WTC11 (cell line): ENCODE results near the gene DENND4A. TPM values are rescaled to one million over a fixed set of nuclear protein-coding genes. Genes with fewer than 3 reads are reported as not detected.

ENCODE experiments used
- ATAC-seq: fragments of 200-7000 bp; cut with Tn5 transposase; 2 replicates; pipeline ENCODE4 v1.10.0; 2021; ENCODE audit warnings: mild to moderate bottlenecking, moderate library complexity
- CTCF ChIA-PET: fragments of 300-600 bp; sonication (Branson Sonifier 250); formaldehyde crosslinking; loops from one replicate; lab custom pipeline; 2021; ENCODE audit warnings: antibody characterized with exemption; lab: Charles Lee
- POLR2A ChIA-PET: fragments of 350-600 bp; sonication (Branson Sonifier 250); formaldehyde crosslinking; loops from one replicate; lab custom pipeline; 2021; ENCODE audit warnings: antibody characterized with exemption; lab: Charles Lee
- DNase-seq: peaks from one replicate; pipeline ENCODE4 v3.0.0; 2021; ENCODE audit warnings: low spot score
- H3K27ac Mint-ChIP-seq: 2 replicates; pipeline ENCODE4 v1.8.0; 2021; ENCODE audit warnings: mixed read lengths
- H3K27me3 Mint-ChIP-seq: 2 replicates; pipeline ENCODE4 v1.8.0; 2021; ENCODE audit warnings: low read depth, mild to moderate bottlenecking, moderate library complexity, mixed read lengths
- H3K36me3 Mint-ChIP-seq: 2 replicates; pipeline ENCODE4 v1.8.0; 2021; ENCODE audit warnings: mixed read lengths
- H3K4me1 Mint-ChIP-seq: 2 replicates; pipeline ENCODE4 v1.8.0; 2022; ENCODE audit warnings: mixed read lengths
- H3K4me3 Mint-ChIP-seq: 2 replicates; pipeline ENCODE4 v1.8.0; 2021; ENCODE audit warnings: mild to moderate bottlenecking, moderate library complexity, mixed read lengths
- H3K9me3 Mint-ChIP-seq: 2 replicates; pipeline ENCODE4 v1.8.0; 2021; ENCODE audit warnings: mixed read lengths
- ATF1 ChIP-seq: sonication (generic); formaldehyde crosslinking; IDR thresholded peaks from 2 replicates; pipeline ENCODE4 v1.8.1; 2023; ENCODE audit warnings: mild to moderate bottlenecking, moderate library complexity, missing genetic modification reagents
- CDX4 ChIP-seq: fragments of 250-450 bp; sonication (Bioruptor Pico); IDR thresholded peaks from 2 replicates; pipeline ENCODE4 v1.9.0; 2021; ENCODE audit warnings: moderate library complexity, mild to moderate bottlenecking, inconsistent platforms, borderline replicate concordance
- CREB1 ChIP-seq: sonication (generic); formaldehyde crosslinking; IDR thresholded peaks from 2 replicates; pipeline ENCODE4 v1.8.0; 2023; ENCODE audit warnings: mild to moderate bottlenecking, missing genetic modification reagents
- FOXJ3 ChIP-seq: sonication (generic); formaldehyde crosslinking; IDR thresholded peaks from 2 replicates; pipeline ENCODE4 v1.9.0; 2021; ENCODE audit warnings: missing genetic modification reagents, mild to moderate bottlenecking, borderline replicate concordance
- IRF2 ChIP-seq: sonication (generic); formaldehyde crosslinking; IDR thresholded peaks from 2 replicates; pipeline ENCODE4 v1.8.0; 2022; ENCODE audit warnings: low read depth, missing genetic modification reagents, borderline replicate concordance
- JAZF1 ChIP-seq: fragments of 250-450 bp; sonication (Bioruptor Pico); IDR thresholded peaks from 2 replicates; pipeline ENCODE4 v1.9.0; 2021; ENCODE audit warnings: moderate library complexity, mild to moderate bottlenecking, inconsistent platforms
- JUN ChIP-seq: sonication (generic); formaldehyde crosslinking; IDR thresholded peaks from 2 replicates; pipeline ENCODE4 v1.8.0; 2023; ENCODE audit warnings: mild to moderate bottlenecking, missing genetic modification reagents
- MYBL2 ChIP-seq: sonication (generic); formaldehyde crosslinking; IDR thresholded peaks from 2 replicates; pipeline ENCODE4 v1.8.1; 2023; ENCODE audit warnings: mild to moderate bottlenecking, moderate library complexity, missing genetic modification reagents
- NR3C1 ChIP-seq: sonication (generic); formaldehyde crosslinking; conservative IDR thresholded peaks from 2 replicates; pipeline ENCODE4 v1.8.1; 2023; ENCODE audit warnings: low read depth, mild to moderate bottlenecking, missing genetic modification reagents
- RORB ChIP-seq: fragments of 250-450 bp; sonication (Bioruptor Pico); IDR thresholded peaks from 2 replicates; pipeline ENCODE4 v1.9.0; 2021; ENCODE audit warnings: mild to moderate bottlenecking
- SMAD4 ChIP-seq: sonication (generic); formaldehyde crosslinking; IDR thresholded peaks from 2 replicates; pipeline ENCODE4 v1.8.0; 2022; ENCODE audit warnings: mild to moderate bottlenecking, missing genetic modification reagents
- SP1 ChIP-seq: sonication (generic); formaldehyde crosslinking; conservative IDR thresholded peaks from 2 replicates; pipeline ENCODE4 v1.8.1; 2022; ENCODE audit warnings: missing genetic modification reagents
- STAT6 ChIP-seq: sonication (generic); formaldehyde crosslinking; conservative IDR thresholded peaks from 2 replicates; pipeline ENCODE4 v1.8.1; 2023; ENCODE audit warnings: mild to moderate bottlenecking, low read depth, missing genetic modification reagents, moderate library complexity
- TP53 ChIP-seq: sonication (generic); formaldehyde crosslinking; IDR thresholded peaks from 2 replicates; pipeline ENCODE4 v1.8.1; 2023; ENCODE audit warnings: mild to moderate bottlenecking, missing genetic modification reagents
- USF2 ChIP-seq: sonication (generic); formaldehyde crosslinking; IDR thresholded peaks from 2 replicates; pipeline ENCODE4 v1.8.1; 2023; ENCODE audit warnings: mild to moderate bottlenecking, missing genetic modification reagents, moderate library complexity
- ZBTB21 ChIP-seq: sonication (generic); formaldehyde crosslinking; IDR thresholded peaks from 2 replicates; pipeline ENCODE4 v1.8.1; 2023; ENCODE audit warnings: mild to moderate bottlenecking, missing genetic modification reagents, borderline replicate concordance
- ZBTB43 ChIP-seq: sonication (generic); formaldehyde crosslinking; IDR thresholded peaks from 2 replicates; pipeline ENCODE4 v1.8.1; 2023; ENCODE audit warnings: mild to moderate bottlenecking, missing genetic modification reagents
- ZNF121 ChIP-seq: sonication (generic); formaldehyde crosslinking; IDR thresholded peaks from 2 replicates; pipeline ENCODE4 v1.8.0; 2023; ENCODE audit warnings: missing genetic modification reagents
- ZNF138 ChIP-seq: sonication (generic); formaldehyde crosslinking; conservative IDR thresholded peaks from 2 replicates; pipeline ENCODE4 v1.8.1; 2022; ENCODE audit warnings: mild to moderate bottlenecking, moderate library complexity, missing genetic modification reagents
- ZNF281 ChIP-seq: sonication (generic); formaldehyde crosslinking; IDR thresholded peaks from 2 replicates; pipeline ENCODE4 v1.8.0; 2023; ENCODE audit warnings: mild to moderate bottlenecking, missing genetic modification reagents
- ZNF512 ChIP-seq: sonication (generic); formaldehyde crosslinking; IDR thresholded peaks from 2 replicates; pipeline ENCODE4 v1.8.1; 2022; ENCODE audit warnings: missing genetic modification reagents, borderline replicate concordance
- total RNA-seq: library from RNA; stranded (reverse); gene quantifications from 3 replicates; pipeline ENCODE4 v1.2.3, GENCODE V29; 2021

DENND4A gene
- total RNA-seq, 1 experiment from 2014 or later, result 5.7 TPM

GRCh38 chr15:65645392-65645791 is 146.7 kb downstream of the DENND4A start:
- no peak for ATAC-seq
- no peaks in the 10 kb centered on the region; the same call in 1 of the 2 replicates for H3K9me3 Mint-ChIP-seq
- no peak overlapping the region for H3K27ac Mint-ChIP-seq
- CTCF ChIA-PET, result interaction anchor here (1.0 kb wide), 1 partner anchor 35 kb away, joined by 3 read pairs; the partner anchor contains the start of gene INTS14
- no peak overlapping the region for H3K4me3 Mint-ChIP-seq
- no peaks in the 10 kb centered on the region; the same call in 1 of the 2 replicates for H3K27me3 Mint-ChIP-seq
- POLR2A ChIA-PET, result no interaction called here
- peaks cover 4% of the 10 kb centered on the region for H3K4me1 Mint-ChIP-seq
- no peak for DNase-seq
- TF ChIP-seq ZBTB43 (CRISPR knock-in tag) (no peak), JUN (no peak), SMAD4 (CRISPR knock-in tag) (no peak), ATF1 (no peak), ZNF138 (CRISPR knock-in tag) (no peak), ZNF121 (CRISPR knock-in tag) (no peak)
- no peaks in the 10 kb centered on the region for H3K36me3 Mint-ChIP-seq

- ATAC-seq (no peak), DNase-seq (no peak)
- CTCF ChIA-PET, result interaction anchor here (2.0 kb wide), 1 partner anchor 180 kb away, joined by 6 read pairs; no protein-coding TSS in a partner anchor
- no peaks in the 10 kb centered on the region for H3K27me3 Mint-ChIP-seq
- no peak for TF ChIP-seq CREB1 (CRISPR knock-in tag)
- TF ChIP-seq CDX4 (CRISPR knock-in tag), result no peak
- no peak for TF ChIP-seq SP1 (CRISPR knock-in tag)
- no peak for TF ChIP-seq USF2 (CRISPR knock-in tag)
- TF ChIP-seq NR3C1 (CRISPR knock-in tag), result no peak
- TF ChIP-seq JUN, result no peak
- TF ChIP-seq ZNF281, result no peak
- TF ChIP-seq RORB (CRISPR knock-in tag), result no peak
- TF ChIP-seq ZNF512, result no peak
- no peak for TF ChIP-seq ZNF138 (CRISPR knock-in tag)
- no peak overlapping the region for H3K27ac Mint-ChIP-seq
- peaks cover 4% of the 10 kb centered on the region for H3K4me1 Mint-ChIP-seq
- no peak overlapping the region for H3K4me3 Mint-ChIP-seq
- no peaks in the 10 kb centered on the region; the same call in 1 of the 2 replicates for H3K9me3 Mint-ChIP-seq
- no peaks in the 10 kb centered on the region for H3K36me3 Mint-ChIP-seq
- POLR2A ChIA-PET, result no interaction called here
These were observed 147.8 kb downstream of the DENND4A start for GRCh38 chr15:65644282-65644681.

GRCh38 chr15:65642594-65642993 is 149.5 kb downstream of the DENND4A start:
- CTCF ChIA-PET, result interaction anchor here (1.3 to 1.5 kb wide), 2 partner anchors 51 to 187 kb away, joined by 3 read pairs; no protein-coding TSS in a partner anchor
- no peak for DNase-seq
- Mint-ChIP-seq H3K27ac (no peak overlapping the region), H3K9me3 (no peaks in the 10 kb centered on the region; the same call in 1 of the 2 replicates), H3K36me3 (no peaks in the 10 kb centered on the region), H3K4me3 (no peak overlapping the region), H3K27me3 (no peaks in the 10 kb centered on the region), H3K4me1 (peaks cover 11% of the 10 kb centered on the region)
- POLR2A ChIA-PET, result interaction anchor here (0.9 kb wide), 1 partner anchor 32 kb away, joined by 3 read pairs; the partner anchor contains the start of gene INTS14
- ATAC-seq, result no peak
- TF ChIP-seq STAT6 (no peak), RORB (CRISPR knock-in tag) (no peak), IRF2 (CRISPR knock-in tag) (no peak), FOXJ3 (CRISPR knock-in tag) (no peak), JAZF1 (CRISPR knock-in tag) (no peak), ZBTB43 (CRISPR knock-in tag) (no peak), ZBTB21 (no peak), TP53 (CRISPR knock-in tag) (no peak), MYBL2 (CRISPR knock-in tag) (no peak)
